ENCODE data around the gene GPR108.

Gene GPR108

GRCh38 chr19:6724631-6725492 is 12.5 kb downstream of the GPR108 start:
- no peak for TF ChIP-seq CTCF (IDR thresholded peaks at IDR 0.05; ENCODE audit: low read depth, low read length, missing control alignments)
- no peak for DNase-seq (ENCODE audit: low read depth)
- in situ Hi-C loops (cut with HindIII; ENCODE audit: low sequenced_read_pairs), result no loop called here
- H3K4me3 ChIP-seq (ENCODE audit: low read depth, low read length), result no peak overlapping the region

DNA sequence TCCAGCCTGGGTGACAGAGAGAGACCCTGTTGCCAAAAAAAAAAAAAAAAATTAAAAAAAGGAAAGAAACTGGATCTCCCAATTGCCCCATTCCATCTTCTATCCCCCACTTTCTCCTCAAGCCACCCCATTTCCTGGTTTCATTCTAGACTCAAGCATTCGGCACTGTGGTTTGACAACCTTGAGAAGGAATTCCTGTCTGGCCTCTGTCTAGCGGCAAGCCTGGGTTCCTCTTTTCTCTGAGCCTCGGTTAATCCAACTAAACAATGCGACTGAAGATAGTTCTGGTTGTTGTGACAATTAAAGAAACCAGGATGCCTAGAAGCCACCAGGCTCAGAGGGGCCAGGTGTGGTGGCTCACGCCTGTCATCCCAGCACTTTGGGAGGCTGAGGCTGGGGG is 13.6 kb downstream of the GPR108 start:
- no peak for DNase-seq (ENCODE audit: low read depth)
- no peak for TF ChIP-seq CTCF (IDR thresholded peaks at IDR 0.05; ENCODE audit: low read depth, low read length, missing control alignments)
- no peak overlapping the region for H3K4me3 ChIP-seq (ENCODE audit: low read depth, low read length)
- in situ Hi-C loops (cut with HindIII; ENCODE audit: low sequenced_read_pairs), result no loop called here

DNA sequence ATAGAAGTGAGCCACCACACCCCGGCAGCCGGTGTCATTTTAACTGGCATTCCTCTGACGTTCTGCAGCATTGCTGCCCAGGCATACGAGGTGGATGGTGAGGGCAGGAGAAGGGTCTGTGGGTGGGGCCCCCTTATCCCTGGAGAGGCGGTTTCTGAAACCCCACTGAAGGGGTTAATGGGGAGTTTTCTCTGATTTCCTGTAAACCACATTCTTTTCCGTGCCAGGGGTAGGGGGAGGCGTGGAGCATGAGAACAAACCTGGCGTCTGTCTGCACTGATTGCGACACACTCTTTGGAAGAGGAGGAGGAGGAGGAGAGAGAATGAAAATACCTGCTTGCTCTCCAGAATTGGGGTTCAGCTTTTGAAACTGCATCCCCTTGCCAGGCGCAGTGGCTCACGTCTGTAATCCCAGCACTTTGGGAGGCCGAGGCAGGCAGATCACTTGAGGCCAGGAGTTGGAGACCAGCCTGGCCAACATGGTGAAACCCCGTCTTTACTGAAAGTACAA is 14.2 kb downstream of the GPR108 start:
- H3K4me3 ChIP-seq (ENCODE audit: low read depth, low read length), result no peak overlapping the region
- no peak for TF ChIP-seq CTCF (IDR thresholded peaks at IDR 0.05; ENCODE audit: low read depth, low read length, missing control alignments)
- DNase-seq (ENCODE audit: low read depth), result no peak
- in situ Hi-C loops (cut with HindIII; ENCODE audit: low sequenced_read_pairs), result no loop called here

- DNase-seq (ENCODE audit: low read depth), result no peak
- no peak overlapping the region for H3K4me3 ChIP-seq (ENCODE audit: low read depth, low read length)
- no peak for TF ChIP-seq CTCF (IDR thresholded peaks at IDR 0.05; ENCODE audit: low read depth, low read length, missing control alignments)
- in situ Hi-C loops (cut with HindIII; ENCODE audit: low sequenced_read_pairs), result no loop called here
These were observed 15.6 kb downstream of the GPR108 start for GRCh38 chr19:6721773-6722172.

DNA sequence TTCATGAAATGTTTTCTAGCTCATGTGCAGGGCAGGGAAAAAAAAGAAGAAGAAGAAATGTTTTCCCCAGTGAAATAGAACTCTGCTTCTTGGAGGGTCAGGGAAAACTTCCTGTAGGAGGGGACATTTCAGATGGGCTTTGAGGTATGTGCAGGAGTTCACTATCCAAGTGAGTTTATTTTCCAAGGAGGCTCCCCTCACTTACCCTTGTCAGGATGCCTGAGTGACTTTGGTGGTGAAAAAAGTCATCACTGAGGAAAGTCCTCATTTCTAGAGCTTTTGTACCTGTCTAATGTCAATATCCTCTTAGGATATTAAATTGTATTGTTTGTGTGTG is 16.3 kb downstream of the GPR108 start:
- DNase-seq (ENCODE audit: low read depth), result no peak
- in situ Hi-C loops (cut with HindIII; ENCODE audit: low sequenced_read_pairs), result no loop called here
- no peak overlapping the region for H3K4me3 ChIP-seq (ENCODE audit: low read depth, low read length)
- TF ChIP-seq CTCF (IDR thresholded peaks at IDR 0.05; ENCODE audit: low read depth, low read length, missing control alignments), result no peak

- no peak for DNase-seq (ENCODE audit: low read depth)
- no peak for TF ChIP-seq CTCF (IDR thresholded peaks at IDR 0.05; ENCODE audit: low read depth, low read length, missing control alignments)
- H3K4me3 ChIP-seq (ENCODE audit: low read depth, low read length), result no peak within 1 kb of the TSS
- in situ Hi-C loops (cut with HindIII; ENCODE audit: low sequenced_read_pairs), result no loop called here
These were observed 16.8 kb downstream of the GPR108 start, which contains the start of gene C3 for GRCh38 chr19:6720369-6721137. Gene C3 (minus strand): TSS chr19:6720650. CDS start chr19:6720589, 61 bp downstream.
